ENCODE measurements around the gene CACNA1C. TPM values are rescaled to one million over a fixed set of nuclear protein-coding genes. Genes with fewer than 3 reads are reported as not detected.

Gene CACNA1C
- total RNA-seq, 1 donor from 2014 or later = 0.51 TPM

DNA sequence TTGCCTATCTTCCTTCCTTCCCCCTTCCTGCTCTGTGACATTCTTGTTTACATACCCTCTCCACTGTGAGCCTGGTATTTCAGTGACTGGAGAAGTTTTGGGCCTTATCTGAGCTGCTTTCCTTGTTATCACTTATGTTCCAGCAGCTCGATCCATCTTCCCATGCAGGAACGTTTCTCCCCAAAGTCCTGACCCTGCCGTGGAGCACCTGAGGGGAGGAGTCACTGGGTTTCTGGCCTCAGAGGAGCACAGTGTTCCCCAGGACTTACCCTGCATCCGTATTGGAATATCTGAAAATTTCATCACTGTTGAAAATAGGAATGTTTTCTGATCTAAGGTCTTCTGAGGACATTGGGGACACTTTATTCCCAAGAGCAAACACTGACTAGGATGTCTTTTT is 141.8 kb downstream of the CACNA1C start:
- no peak for DNase-seq (ENCODE audit: low read depth in 2 of 2)

DNA sequence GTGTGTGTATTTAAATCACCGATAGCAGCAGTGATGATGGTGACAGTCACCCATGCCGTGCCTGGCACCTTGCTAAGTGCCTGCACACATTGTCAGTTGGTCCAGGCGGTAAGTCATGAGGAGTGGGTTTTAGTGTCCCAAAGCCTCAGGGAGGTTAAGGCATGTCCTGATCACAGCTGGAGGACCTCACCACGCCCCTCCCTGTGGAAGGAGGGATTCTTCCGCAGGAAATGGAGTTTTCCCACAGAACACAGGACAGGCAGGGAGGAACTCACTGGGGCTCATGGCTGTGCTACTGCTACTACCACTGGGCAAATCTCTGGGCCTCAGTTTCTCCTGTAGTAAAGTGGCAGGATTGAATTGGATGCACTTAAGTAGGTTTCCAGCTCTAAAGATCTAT is 142.3 kb downstream of the CACNA1C start:
- DNase-seq (ENCODE audit: low read depth in 2 of 2) = no peak

DNA sequence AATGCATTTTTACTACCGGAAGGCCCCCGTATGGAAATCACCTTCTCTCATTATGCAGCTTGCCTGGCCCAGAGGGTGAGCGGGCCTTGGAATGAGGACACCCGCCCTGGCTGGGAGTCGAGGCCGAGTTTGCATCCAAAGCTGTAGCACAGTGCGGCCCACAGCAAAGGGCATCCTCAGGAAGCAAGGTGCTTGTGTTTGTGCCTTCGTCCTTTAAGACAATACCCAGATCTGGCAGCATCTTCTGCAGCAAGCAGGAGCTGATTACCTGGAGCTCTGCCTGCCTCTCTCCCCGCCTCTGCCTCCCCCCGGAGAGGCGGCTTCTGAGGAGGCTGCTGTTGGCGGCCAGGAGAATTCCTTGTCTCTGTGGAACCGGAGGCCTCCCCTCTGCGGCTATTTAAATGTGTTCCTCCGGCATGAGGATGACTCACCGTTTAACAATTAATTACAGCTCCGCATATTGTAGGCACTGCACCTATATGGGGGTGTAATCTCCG is 145.3 kb downstream of the CACNA1C start:
- DNase-seq (ENCODE audit: low read depth in 2 of 2) = no peak

DNA sequence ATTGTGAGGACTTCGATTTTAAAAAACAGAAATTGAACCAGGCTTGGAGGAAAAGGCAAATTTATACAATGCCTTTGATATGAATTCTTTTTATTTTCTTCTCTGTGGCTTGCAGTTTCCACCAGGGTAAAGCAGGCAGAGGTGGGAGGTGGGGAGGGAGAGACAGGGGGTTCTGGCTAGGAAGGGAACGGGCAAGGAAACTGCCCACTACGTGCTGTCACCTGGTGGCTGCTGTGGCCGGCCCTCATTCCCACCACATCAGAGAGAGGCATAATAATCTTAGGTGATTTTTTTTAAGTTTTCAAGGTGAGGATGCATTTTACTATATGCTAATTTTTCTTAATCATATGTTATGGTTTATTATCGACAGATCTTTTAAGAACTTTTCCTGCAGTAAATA is 145.8 kb downstream of the CACNA1C start:
- DNase-seq (ENCODE audit: low read depth in 2 of 2) = no peak

DNA sequence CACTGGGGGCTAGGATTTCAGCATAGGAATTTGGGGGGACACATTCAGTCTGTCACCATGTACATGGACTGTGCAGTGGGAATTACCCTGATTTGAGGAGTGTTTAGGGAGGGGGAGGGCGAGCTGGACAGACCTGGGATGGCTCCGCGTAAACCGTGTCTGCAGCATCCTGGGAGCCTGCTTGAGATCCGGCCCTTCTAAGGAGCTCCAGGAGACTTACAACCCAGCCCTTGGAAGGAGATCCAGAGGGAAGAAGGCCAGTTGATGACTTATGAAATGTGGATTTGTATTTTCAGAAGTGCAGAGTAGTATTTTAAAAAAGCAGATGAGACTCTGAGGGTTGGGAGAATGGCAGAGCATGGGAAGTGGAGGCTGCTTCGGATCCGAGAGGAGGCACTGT is 153.2 kb downstream of the CACNA1C start:
- no peak for DNase-seq (ENCODE audit: low read depth in 2 of 2)

DNA sequence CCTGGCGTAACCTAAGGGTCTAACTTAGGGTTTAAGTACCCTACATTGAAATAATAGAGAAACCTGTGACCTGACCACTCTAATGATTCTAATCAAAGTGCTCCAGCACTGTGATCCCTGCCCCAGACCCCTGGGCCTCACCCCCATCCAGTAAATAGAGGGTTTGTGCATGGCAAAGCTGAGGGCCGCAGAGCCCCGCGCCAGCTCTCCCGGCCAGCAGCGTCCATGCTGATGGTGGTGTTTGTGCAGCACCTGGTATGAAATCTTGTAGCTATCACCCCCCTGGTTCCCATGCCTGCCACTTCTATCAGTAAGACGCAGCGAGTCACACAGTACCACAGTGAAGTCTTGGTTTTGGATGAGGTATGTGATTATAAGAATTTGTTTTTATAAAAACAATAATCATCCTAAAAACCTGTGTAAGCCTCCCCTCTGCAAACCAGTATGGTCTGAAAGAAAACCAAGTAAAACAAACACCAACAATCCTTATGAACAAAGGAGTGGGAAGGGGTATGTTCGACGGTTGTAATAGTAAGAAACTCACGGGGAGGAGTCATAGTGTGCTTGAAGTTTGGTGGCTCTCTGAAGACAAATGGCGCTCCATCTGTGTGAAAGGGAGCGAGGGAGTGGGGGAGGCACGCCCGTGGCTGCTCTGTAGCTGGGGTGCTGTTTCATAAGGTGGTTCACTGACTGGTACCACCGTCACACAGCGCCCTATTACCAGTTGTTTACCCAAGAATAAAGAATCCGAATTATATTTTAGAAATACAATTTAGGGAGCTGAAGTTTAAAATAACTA is 156.2 kb downstream of the CACNA1C start:
- no peak for DNase-seq (ENCODE audit: low read depth in 2 of 2)

DNA sequence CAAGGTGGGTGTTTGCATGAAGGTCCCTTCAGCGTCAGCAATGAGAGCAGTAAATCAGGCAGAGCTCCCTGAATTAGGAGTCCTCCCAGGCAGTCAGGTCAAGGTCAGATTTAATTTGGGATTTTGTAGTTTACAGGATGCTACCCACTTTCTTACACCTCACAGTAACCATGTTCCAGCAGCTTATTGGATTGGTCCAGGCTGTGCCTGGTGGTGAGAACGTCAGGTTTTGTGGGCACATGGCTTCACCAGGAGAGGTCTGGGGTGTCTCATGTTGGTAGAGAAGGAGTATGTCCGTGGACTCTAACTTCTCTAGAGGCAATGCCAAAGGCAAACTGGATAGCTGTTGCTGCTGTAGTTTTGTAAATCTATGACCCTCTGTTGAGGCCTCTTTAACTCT is 158.3 kb downstream of the CACNA1C start:
- DNase-seq (ENCODE audit: low read depth in 2 of 2) = no peak

DNA sequence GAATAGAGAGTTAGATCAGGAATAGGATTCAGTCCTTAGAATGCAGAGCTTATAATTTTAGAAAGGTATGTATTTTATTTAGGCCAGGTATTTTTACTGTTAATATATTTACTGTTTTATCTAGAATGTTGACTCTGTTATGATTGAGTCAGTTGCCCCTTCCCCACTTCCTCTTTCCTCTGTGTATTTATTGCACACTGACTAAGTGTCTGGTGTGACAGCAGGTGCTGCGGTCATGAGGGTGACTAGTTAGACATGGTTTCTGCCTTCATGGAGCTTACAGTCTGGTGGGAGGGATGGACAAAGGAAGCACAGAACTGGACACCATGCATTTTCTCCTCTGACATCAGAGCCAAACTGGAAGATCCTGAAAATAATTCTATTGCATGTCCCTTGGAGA is 159.8 kb downstream of the CACNA1C start:
- DNase-seq (ENCODE audit: low read depth in 2 of 2) = no peak

DNA sequence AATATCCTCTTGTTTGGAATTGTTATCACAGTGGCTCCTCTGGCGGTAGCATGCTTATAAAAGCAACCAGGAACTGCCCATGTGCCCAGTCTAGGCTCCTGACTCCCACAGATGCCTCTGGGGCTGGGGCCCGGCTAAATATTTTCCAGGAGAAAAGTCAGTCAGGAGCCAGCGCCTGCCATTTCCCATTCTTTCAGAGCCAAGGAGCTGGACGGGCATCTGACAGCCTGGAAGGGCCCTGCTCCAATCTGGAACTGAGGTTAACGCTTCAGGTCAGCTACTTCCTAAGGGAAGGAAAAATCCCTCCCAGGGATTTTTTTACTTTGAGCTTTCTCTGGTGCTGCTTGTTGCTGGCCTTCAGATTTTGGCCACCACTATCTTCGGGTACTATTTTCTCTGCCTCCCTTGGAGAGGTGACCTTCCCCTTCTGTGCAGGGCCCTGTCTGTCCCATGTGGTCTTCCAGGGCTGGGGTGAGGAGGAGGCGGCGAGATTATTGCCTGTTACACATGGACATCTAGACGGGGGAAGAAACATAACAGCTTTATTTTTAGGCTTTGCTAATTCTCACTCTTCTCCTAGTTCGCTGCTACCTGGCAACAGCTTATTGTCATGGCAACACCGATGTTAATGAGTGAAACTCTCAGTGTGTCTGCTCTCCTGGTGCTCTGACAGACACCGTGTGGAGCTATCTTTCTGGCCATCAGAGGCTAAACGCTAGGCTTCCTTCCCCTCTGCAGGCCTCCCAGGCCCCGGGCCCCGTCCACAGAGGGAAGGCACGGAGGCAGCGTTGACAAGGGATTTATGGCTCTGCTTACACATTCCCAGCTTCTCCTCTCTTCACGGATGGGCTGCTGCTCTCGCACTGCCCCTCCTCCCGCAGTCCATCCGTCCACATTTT is 160.4 kb downstream of the CACNA1C start:
- no peak for DNase-seq (ENCODE audit: low read depth in 2 of 2)

DNA sequence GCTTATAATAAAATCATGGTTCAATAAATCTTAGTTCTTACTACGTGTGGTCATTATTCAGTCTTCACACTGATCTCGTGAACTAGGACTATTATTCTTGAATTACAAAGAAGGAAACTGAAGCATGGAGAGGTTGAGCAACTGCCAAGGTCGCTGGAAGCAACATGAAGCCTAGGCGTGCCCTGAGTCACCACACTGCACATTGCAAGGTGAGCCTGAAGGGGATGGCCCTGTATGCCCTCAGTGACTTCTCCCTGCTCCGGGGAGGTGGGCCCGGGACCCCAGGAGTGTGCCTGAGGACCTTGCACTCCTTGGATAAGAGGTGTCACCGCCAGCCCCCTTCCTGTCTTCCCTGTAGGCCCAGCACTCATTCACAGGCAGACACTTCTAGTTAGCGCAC is 161.6 kb downstream of the CACNA1C start:
- DNase-seq (ENCODE audit: low read depth in 2 of 2) = no peak

DNA sequence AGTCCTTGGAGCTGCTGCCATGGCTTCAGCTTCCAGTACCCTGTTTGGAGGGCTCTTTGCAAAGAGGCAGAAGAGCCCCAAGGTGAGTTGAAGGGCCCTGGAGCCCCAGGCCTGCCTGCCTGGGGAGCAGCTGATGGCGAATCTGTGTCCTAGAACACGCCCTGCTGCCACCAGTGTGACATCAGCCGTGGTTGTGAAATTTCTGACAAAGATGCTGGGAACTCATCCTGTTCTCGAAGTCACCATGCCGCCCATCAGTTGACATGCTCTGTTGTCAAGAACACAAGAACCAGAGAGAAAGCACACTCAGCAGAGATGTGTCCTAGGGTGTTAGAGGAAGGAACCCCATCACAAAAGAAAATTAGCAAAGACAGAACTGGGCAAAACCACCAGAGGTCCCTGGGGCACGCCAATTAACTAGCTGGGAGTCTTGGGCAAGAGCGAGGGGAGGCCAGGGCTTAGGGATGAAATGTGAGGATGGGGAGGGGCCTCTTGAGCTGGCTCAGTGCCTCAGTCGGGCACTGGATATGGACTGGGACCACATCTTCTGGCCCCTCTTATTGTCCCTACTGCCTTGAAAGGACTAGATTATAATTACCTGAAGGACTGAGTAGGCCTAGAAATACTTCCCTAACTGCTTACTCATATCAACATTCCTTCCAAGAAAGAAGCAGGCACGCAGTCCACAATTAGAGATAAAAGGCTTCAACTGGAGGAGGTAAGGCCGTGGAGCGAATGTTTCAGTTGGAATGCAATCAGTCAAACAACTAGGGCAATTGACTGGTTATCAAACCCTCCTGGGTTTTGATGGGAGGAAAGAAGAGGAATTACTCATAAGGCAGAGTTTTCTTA is 163.1 kb downstream of the CACNA1C start:
- DNase-seq (ENCODE audit: low read depth in 2 of 2) = no peak

DNA sequence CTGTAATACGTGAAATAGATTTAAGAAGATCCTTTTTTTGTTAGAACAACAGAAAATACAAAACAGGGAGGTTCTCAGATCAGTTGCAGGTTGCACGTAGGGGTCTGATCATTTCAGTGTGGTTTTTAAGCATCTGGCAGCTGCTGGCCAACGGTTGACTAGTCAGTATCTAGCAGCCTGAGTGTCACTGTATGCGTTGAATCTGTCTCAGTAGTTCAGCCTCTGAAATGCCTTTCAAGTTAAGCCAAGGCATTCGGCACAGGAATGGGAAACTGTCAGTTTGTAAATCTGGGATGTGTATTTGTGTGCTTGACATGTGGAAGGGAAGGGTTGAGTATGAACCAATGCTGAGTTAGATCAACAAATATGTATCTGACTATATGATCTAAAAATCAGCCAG is 165.9 kb downstream of the CACNA1C start:
- no peak for DNase-seq (ENCODE audit: low read depth in 2 of 2)

DNA sequence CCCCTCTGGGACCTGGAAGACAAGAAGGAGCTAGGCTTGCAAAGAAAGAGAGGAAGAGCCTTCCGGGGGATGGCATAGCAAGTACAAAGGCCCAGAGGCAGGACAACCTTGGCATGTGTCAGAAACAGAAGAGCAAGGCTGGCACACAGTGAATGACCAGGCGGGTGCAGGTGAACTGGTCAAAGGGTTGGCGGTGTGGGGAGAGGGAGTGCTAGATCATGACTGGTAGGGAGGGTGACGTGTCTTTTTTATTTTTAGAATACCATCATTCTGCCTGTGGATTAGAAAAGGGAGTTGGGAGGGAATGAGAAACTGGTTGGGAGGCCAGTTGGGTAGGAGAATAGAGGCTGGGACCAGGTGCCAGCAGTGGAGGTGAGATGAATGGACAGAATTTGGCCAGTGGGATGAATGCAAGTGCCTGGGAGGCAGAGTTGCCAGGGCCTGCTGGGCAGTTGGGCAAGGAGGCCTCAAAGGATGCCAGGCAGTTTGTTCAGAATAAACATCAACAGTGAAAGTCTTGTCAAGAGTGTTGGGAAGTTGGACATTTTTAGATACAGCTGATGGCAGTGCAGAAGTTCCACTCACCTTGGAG is 168.3 kb downstream of the CACNA1C start:
- no peak for DNase-seq (ENCODE audit: low read depth in 2 of 2)

DNA sequence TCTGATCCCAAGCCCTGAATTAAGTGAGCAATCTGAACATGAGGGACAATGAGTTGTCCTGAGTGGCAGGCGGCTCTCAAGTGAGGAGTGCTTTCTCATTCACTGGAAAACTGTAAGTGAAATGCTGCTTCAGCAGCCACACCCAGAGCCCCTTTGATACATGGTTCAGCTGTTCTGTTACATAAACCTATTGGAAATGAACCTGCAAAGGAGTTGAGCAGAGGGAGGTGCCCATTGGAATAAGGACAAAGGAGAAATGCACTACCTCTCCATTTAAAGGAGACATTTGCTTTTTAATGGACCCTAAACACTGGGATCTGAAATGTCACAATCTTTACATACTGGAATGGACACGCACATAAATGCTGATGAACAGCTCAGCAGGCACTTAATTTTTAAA is 169.9 kb downstream of the CACNA1C start:
- DNase-seq (ENCODE audit: low read depth in 2 of 2) = no peak

DNA sequence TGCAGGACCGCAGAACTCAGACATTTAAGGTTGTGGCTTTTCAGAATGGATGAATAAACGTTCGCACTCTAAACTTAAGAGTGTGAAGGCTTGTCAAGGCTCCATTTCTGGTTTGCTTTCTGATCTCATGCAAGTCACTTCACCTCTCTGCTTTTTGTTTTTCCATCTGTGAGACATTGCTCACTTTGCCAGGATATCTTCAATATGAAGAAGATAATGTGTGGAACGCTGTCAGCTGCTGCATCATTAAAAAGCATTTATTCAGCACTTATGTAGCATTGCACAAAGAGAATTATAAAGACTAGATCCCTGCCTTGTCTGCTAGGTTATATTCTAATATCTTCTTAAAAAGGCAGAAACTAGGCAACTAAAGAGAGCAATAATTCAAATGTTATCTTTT is 172.2 kb downstream of the CACNA1C start:
- DNase-seq (ENCODE audit: low read depth in 2 of 2) = no peak

DNA sequence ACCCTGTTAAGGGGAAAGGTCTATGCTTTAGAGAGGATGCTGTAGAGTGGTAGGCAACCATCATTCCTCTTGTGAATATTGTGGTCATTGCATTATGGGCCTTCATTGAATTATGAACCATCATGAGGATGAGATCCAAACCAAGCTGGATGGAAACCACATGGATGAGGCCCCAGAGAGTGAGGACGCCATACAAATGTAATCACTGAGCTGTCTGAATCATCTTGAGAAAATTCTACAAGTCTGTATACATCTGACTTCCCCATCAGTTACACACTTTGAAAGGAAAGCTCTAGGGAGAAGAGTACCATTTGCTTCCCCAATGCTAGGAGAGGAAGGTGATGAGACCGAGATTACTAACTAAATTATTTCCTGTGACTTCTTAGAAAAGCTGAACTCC is 172.9 kb downstream of the CACNA1C start:
- no peak for DNase-seq (ENCODE audit: low read depth in 2 of 2)

DNA sequence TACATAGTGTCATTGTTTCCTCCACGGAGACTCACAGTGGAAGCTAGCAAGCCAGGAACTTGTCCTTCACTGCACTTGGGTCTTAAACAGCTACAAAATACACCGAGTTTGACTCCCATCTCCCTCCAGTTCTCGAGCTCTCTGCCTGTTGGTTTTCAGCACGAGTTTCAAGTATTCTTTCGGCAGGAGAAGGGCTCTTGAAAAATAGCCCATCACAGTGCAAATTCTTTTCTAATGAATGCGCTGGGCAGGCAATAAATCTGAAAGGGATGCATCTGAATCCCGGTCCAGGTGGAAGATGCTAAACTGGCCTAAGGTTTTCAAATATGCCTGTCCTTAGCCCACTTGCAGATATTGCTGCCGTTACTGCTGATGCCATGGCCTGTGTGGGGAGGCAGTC is 173.9 kb downstream of the CACNA1C start:
- DNase-seq (ENCODE audit: low read depth in 2 of 2) = no peak

DNA sequence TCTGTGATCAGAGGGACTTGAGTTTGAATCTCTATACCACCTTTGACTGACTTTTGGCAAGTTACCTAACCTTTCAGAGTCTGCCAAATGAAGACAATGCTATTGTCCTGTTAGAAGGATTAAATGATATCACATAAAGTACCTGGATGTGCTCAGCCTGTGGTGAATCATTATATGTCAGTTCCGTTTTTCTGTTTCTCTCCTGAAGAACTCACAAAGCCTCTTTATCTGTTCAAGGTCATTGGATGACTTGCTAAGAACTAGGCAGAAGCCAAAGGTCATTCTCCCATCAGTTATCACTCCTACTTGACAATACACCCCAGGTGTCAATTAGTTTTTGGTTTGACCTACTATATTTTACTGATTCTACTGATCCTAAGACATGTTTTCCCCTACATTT is 174.6 kb downstream of the CACNA1C start:
- DNase-seq (ENCODE audit: low read depth in 2 of 2) = no peak

DNA sequence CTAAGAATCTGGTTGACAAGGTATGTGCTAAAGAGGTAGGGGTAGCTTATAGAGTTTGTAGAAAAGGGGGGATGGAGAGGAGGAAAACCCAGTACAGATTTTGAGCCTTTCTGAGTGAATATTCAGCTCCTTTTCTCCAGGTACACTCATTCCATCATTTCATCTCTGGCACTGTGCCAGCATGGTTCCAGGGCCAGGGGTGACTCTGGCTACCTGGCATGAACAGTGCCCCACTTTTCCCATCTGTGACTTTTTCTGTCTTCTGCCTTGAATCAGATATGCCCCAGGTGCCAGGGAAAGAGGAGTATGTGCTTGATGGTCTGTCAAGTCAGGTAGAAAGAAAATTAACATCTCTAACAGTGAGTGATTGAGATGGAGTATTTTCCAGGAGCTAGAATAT is 175.7 kb downstream of the CACNA1C start:
- DNase-seq (ENCODE audit: low read depth in 2 of 2) = no peak

DNA sequence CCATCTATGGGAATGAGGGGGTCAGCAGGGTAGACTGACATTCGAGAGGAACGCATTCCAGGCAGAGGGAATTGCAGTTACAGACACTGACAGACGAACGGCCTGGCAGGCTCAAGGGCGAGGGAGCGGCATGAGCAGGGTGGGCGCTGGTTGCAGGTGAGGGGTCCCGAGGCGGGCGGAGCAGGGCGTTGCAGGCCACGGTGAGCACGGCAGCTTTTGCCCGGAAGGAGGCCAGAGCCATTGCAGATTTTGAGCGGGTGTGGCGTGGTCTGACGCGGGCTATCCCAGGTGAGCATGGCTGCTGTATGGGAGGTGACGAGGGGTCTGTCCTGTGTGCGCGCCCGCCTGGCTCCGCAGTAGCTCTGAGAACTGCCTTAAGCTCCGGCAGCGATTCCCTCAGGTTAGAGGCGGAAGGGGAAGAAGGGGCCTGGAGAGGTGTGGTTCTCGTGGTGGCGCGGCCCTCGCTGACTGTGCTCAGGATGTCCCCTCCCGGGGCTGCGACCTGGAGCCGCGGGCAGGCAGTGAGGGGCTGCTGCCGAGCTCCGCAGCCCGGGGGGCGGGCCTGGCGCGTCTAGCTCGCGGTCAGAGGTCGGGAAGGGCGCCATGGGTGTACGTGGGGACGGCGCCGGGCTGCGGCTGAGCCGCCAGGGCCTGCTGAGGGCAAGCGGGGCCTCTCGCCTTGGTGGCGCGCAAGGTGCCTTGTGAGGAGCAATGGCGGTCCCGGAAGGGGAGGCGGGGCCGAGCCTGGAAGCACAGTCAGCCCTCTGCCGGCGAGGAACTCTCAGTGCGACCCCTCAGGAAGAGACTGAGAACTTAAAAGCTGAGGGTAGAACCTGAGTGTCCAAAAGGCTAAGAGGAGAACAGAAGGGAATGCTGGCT is 177.1 kb downstream of the CACNA1C start:
- no peak for DNase-seq (ENCODE audit: low read depth in 2 of 2)
